Glutamatergic neuron (in vitro differentiated cells): Measurements from ENCODE around the gene MAN2B1. TPM values are rescaled to one million over a fixed set of nuclear protein-coding genes. Genes with fewer than 3 reads are reported as not detected.

Experiments
- DNase-seq: peaks from one replicate; pipeline ENCODE4 v3.0.0; 2022
- H3K27ac Mint-ChIP-seq: one replicate; pipeline ENCODE4 v1.8.0; 2020; ENCODE audit warnings: mild to moderate bottlenecking, mixed read lengths, inconsistent platforms; ENCODE audit not compliant: unreplicated experiment
- H3K27me3 Mint-ChIP-seq: one replicate; pipeline ENCODE4 v1.8.0; 2020; ENCODE audit warnings: mild to moderate bottlenecking, moderate library complexity, mixed read lengths, inconsistent platforms; ENCODE audit not compliant: unreplicated experiment
- H3K36me3 Mint-ChIP-seq: one replicate; pipeline ENCODE4 v1.8.0; 2020; ENCODE audit warnings: mild to moderate bottlenecking, mixed read lengths, inconsistent platforms; ENCODE audit not compliant: unreplicated experiment
- H3K4me1 Mint-ChIP-seq: one replicate; pipeline ENCODE4 v1.8.0; 2020; ENCODE audit warnings: mild to moderate bottlenecking, low read depth, mixed read lengths, inconsistent platforms; ENCODE audit not compliant: unreplicated experiment
- H3K4me3 Mint-ChIP-seq: one replicate; pipeline ENCODE4 v1.8.0; 2020; ENCODE audit warnings: mild to moderate bottlenecking, mixed read lengths, inconsistent platforms; ENCODE audit not compliant: unreplicated experiment
- H3K9me3 Mint-ChIP-seq: one replicate; pipeline ENCODE4 v1.8.0; 2020; ENCODE audit warnings: mild to moderate bottlenecking, moderate library complexity, mixed read lengths, inconsistent platforms; ENCODE audit not compliant: unreplicated experiment
- total RNA-seq: library from RNA; stranded (reverse); fragmentation: NEBNext Ultra II Directional; extraction: Animal tissue kit (Norgen Biotek cat#: 25700); gene quantifications from one replicate; pipeline ENCODE4 v1.2.1, GENCODE V29; 2021; ENCODE audit not compliant: unreplicated experiment
- TF ChIP-seq, protein P1 (sequence below): fragments of 200-600 bp; sonication (generic); IDR thresholded peaks from one replicate; pipeline ENCODE4 v1.5.0; 2021; ENCODE audit not compliant: partially characterized antibody, unreplicated experiment

The MAN2B1 gene
- total RNA-seq, 1 donor from 2014 or later, result 72.2 TPM

DNA sequence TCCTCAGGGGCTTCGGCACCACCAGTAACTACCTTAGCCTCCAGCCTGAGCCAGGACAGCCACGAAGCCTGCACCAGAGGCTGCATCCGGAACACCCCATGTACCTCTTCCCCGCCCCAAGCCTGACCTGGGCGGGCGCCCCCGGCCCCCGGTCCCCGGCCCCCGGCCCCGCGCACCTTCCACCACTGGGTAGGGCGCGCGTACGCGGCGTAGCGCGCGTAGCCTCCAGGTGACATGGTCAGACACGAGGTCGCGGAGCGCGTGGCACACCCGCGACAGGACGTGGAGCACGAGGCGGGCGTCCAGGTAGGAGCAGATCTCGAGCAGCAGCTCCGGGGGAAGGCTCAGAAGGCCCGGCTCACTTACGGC, 29.4 kb upstream of the MAN2B1 start:
- H3K4me1 Mint-ChIP-seq, result no peaks in the 10 kb centered on the region
- H3K27me3 Mint-ChIP-seq, result peaks cover 2% of the 10 kb centered on the region
- DNase-seq, result no peak
- TF ChIP-seq, protein P1, sequence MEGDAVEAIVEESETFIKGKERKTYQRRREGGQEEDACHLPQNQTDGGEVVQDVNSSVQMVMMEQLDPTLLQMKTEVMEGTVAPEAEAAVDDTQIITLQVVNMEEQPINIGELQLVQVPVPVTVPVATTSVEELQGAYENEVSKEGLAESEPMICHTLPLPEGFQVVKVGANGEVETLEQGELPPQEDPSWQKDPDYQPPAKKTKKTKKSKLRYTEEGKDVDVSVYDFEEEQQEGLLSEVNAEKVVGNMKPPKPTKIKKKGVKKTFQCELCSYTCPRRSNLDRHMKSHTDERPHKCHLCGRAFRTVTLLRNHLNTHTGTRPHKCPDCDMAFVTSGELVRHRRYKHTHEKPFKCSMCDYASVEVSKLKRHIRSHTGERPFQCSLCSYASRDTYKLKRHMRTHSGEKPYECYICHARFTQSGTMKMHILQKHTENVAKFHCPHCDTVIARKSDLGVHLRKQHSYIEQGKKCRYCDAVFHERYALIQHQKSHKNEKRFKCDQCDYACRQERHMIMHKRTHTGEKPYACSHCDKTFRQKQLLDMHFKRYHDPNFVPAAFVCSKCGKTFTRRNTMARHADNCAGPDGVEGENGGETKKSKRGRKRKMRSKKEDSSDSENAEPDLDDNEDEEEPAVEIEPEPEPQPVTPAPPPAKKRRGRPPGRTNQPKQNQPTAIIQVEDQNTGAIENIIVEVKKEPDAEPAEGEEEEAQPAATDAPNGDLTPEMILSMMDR, result no peak
- no peak overlapping the region for H3K27ac Mint-ChIP-seq
- no peaks in the 10 kb centered on the region for H3K36me3 Mint-ChIP-seq
- H3K4me3 Mint-ChIP-seq, result peak overlapping the region; percentile 90
- peaks cover 7% of the 10 kb centered on the region for H3K9me3 Mint-ChIP-seq

DNA sequence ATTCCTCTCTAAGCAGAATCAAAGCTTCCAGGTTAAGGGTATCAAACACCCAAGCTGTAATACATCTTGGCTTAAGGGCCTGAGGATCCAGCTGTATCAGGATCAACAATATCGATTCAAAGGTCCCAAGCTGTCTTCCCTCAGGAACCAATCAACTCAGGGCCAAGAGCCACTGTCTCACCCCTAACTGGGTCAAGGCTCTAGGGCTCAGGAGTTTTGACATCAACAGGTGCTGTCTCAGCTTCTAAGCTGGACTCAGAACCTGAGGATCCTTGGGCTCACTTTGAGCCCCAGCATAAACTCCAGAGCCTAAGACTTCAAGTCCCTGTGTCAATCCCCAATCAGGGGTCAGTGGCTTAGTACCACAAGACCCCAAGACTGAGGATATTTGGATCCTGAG, 29.0 kb upstream of the MAN2B1 start:
- Mint-ChIP-seq H3K9me3 (peaks cover 7% of the 10 kb centered on the region), H3K27ac (no peak overlapping the region), H3K4me1 (no peaks in the 10 kb centered on the region), H3K4me3 (peak overlapping the region; percentile 73), H3K27me3 (peaks cover 2% of the 10 kb centered on the region), H3K36me3 (no peaks in the 10 kb centered on the region)
- TF ChIP-seq, protein P1, result no peak
- no peak for DNase-seq

DNA sequence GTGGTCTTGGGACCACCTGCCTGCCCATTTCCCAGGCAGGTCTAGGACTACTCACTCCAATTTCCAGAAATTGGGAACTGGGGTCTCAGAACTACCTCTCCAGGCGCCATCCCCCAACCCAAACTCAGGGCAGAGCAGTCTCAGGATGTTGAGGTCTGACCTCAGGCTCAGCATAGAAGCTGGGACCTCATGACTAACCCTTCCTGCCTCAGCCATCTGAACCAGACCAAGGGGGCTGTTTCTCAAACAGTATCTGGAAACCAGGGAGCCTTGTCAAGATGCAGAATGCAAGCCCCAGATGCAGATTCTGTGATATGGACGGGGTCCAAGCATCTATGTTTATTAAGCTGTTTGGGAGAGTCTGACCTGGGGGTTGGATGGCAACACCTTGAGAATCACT, 28.6 kb upstream of the MAN2B1 start:
- peaks cover 2% of the 10 kb centered on the region for H3K27me3 Mint-ChIP-seq

DNA sequence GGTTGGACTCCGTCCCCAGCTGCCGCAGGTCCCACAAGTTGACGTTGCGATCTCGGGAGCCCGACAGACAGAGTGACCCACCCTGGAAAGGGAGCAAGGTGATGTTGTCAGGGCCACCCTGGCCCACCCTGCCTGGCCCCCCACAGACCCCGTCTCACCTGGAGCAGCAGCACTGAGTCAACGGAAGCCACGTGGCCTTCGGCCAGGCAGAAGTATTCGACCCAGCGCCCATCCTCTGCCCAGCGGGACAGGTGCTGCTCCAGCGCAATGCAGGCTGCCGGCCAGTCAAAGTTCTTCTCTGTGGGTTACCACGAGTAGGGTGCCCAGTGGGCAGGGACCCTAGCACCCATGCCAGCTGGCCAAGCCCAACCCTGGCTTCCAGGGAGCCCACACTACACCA, 28.1 kb upstream of the MAN2B1 start:
- H3K36me3 Mint-ChIP-seq, result no peaks in the 10 kb centered on the region
- peaks cover 2% of the 10 kb centered on the region for H3K27me3 Mint-ChIP-seq
- no peak for DNase-seq
- H3K4me3 Mint-ChIP-seq, result no peak overlapping the region
- TF ChIP-seq, protein P1, result no peak
- no peak overlapping the region for H3K27ac Mint-ChIP-seq
- peaks cover 7% of the 10 kb centered on the region for H3K9me3 Mint-ChIP-seq
- no peaks in the 10 kb centered on the region for H3K4me1 Mint-ChIP-seq

More for the DNA sequence above, 28.6 kb upstream of the MAN2B1 start:
- TF ChIP-seq, protein P1, result no peak
- Mint-ChIP-seq H3K9me3 (peaks cover 7% of the 10 kb centered on the region), H3K4me1 (no peaks in the 10 kb centered on the region), H3K36me3 (no peaks in the 10 kb centered on the region), H3K27ac (no peak overlapping the region), H3K4me3 (no peak overlapping the region)
- DNase-seq, result no peak

DNA sequence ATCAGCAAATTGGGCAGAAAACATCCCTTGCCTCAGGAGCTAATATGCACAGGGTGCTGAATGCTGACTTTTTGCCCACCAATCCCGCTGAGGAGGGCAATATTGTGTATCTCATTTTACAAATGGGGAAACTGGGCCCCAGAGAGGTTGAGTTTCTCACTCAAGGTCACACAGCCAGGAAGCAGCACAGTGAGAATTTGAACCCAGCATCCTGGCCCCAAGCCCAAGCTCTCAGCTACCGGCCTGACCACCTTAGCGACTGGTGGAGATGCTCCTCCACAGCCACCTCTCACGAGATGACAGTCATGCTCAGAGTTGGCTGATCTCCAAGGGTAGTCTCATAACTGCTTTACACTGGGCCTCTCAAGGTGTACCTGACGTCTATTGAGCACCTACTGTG, 26.4 kb upstream of the MAN2B1 start:
- peaks cover 5% of the 10 kb centered on the region for H3K9me3 Mint-ChIP-seq
- H3K36me3 Mint-ChIP-seq, result no peaks in the 10 kb centered on the region
- TF ChIP-seq, protein P1, result no peak
- H3K4me1 Mint-ChIP-seq, result no peaks in the 10 kb centered on the region
- no peak for DNase-seq
- H3K27me3 Mint-ChIP-seq, result peaks cover 2% of the 10 kb centered on the region
- no peak overlapping the region for H3K27ac Mint-ChIP-seq
- no peak overlapping the region for H3K4me3 Mint-ChIP-seq
